Dedifferentiated amniotic fluid mesenchymal stem cell (primary cell): ENCODE data around the gene FBLIM1.

Source experiments
- DNase-seq: peaks from one replicate; pipeline ENCODE4 v3.0.0-alpha.2; 2016; ENCODE audit errors: extremely low spot score

FBLIM1 gene

GRCh38 chr1:15748690-15749398 is 9.8 kb upstream of the FBLIM1 start:
- DNase-seq = no peak

- DNase-seq = no peak
These were observed 8.9 kb upstream of the FBLIM1 start for GRCh38 chr1:15749399-15750291.

- no peak for DNase-seq
These were observed 7.7 kb upstream of the FBLIM1 start for GRCh38 chr1:15750924-15751323.

- DNase-seq = no peak
These were observed 6.9 kb upstream of the FBLIM1 start for GRCh38 chr1:15751717-15752116.

GRCh38 chr1:15753776-15754175 is 4.8 kb upstream of the FBLIM1 start:
- DNase-seq = no peak

GRCh38 chr1:15755021-15755645 is 3.5 kb upstream of the FBLIM1 start:
- no peak for DNase-seq

GRCh38 chr1:15755646-15756040 is 3.0 kb upstream of the FBLIM1 start:
- DNase-seq = no peak

- no peak for DNase-seq
These were observed 2.2 kb upstream of the FBLIM1 start for GRCh38 chr1:15756143-15757015.

GRCh38 chr1:15757016-15757543 is 1.5 kb upstream of the FBLIM1 start:
- no peak for DNase-seq

- no peak for DNase-seq
These were observed 836 bp upstream of the FBLIM1 start for GRCh38 chr1:15757575-15758342.

GRCh38 chr1:15758953-15759661 is 512 bp downstream of the FBLIM1 start:
- DNase-seq = no peak

- DNase-seq = peak; percentile 23
These were observed 2.1 kb downstream of the FBLIM1 start for GRCh38 chr1:15760520-15761211.

GRCh38 chr1:15761366-15762128 is 3.0 kb downstream of the FBLIM1 start:
- no peak for DNase-seq

GRCh38 chr1:15762546-15762945 is 4.0 kb downstream of the FBLIM1 start:
- no peak for DNase-seq

GRCh38 chr1:15764269-15764764 is 5.7 kb downstream of the FBLIM1 start:
- no peak for DNase-seq

GRCh38 chr1:15764890-15765289 is 6.3 kb downstream of the FBLIM1 start:
- no peak for DNase-seq

GRCh38 chr1:15765495-15766194 is 7.0 kb downstream of the FBLIM1 start:
- DNase-seq = no peak

- no peak for DNase-seq
These were observed 9.3 kb downstream of the FBLIM1 start for GRCh38 chr1:15767941-15768340.
